Heart left ventricle (tissue), 13 donors: ENCODE results near the gene WDFY3.

ENCODE experiments used
- CTCF ChIP-seq, 12 donors: fragments of 200-600 bp; sonication (generic) in 4 of 12; IDR thresholded peaks; one replicate each; pipeline versions ENCODE4 v1.5.0 to v1.8.0; 2018 to 2022; ENCODE audit warnings: antibody characterized with exemption in 12 of 12, mild to moderate bottlenecking in 5 of 12
- POLR2A ChIP-seq, 2 donors: fragments of 450-650 bp; IDR thresholded peaks; one replicate each; pipeline ENCODE4 v1.6.1; 2017; ENCODE audit warnings: antibody characterized with exemption in 2 of 2, mild to moderate bottlenecking in 2 of 2, moderate library complexity in 2 of 2
- donor health status: ischemic (EF 13 %, LVEDD 7.1; RV severe dilation, severe dysfunction).
- donor health status: DM: no; HTN: yes; CAD: no.
- donor health status: DM: no; HTN: no; CAD: no.
- donor health status: ischemic (EF 25% LVEDD 6.9; RV normal size, moderate dysfunction).
- donor health status: ischemic (EF 25% LVEDD 5.7; RV mildly dilated, moderate dysfunction).
- donor health status: ischemic (EF 35%, LVEDD 5.7; RV mildly dilated, moderate dysfunction).
- donor health status: nonischemic (EF 11% LVEDD 7.7; RV severe dilation, severe dysfunction).
- donor health status: DM: yes; HTN: yes; CAD: no.
- donor health status: PGD.
- donor health status: ischemic (EF 29% LVEDD 5.4; RV normal size, mild dysfunction).
- donor health status: nonischemic (EF 23%, LVEDD 6.1; RV moderate dilation, normal function).

DNA sequence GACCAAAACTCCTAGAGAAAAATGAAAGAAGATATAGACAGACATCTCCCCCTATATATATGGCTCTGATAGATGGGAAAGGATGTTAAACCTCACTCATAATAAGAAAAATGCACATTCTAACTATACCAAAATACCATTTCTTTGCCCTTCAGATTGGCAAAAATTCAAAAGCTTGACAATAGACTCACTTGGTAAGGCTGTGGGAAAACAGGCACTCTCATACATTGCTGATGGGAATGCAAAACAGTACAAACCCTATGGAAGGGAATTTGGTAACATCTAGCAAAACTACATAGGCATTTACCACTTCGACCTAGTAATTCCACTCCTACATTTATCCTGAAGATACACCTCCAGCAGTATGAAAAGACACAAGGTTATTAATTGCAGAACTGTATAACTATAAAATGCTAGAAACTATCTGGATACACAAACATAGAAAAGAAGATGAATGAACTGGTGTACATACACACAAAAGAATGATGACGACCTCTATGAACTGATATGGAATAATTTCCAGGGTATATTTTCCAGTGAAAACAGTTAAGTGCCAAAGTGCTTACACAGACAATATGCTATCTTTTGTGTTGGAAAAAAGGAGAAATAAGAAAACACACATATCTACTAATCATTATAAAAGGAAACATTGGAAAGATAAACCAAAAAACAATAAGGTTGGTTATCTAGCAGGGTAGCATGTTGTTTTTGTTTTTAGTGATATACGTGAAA is 48.5 kb downstream of the WDFY3 start:
- TF ChIP-seq POLR2A (IDR thresholded peaks at IDR 0.05) (no peak), CTCF (IDR thresholded peaks at IDR 0.05) (no peak)
